Muscle of back (tissue), 11 donors: Measurements from ENCODE around the gene HOXA5. TPM values are rescaled to one million over a fixed set of nuclear protein-coding genes. Genes with fewer than 3 reads are reported as not detected.

ENCODE experiments used
- DNase-seq, 3 donors: peaks; one replicate each; pipeline versions ENCODE4 v3.0.0 to v3.0.0-alpha.2; 2013
- polyA plus RNA-seq, 10 donors: library from polyadenylated mRNA; unstranded; fragments of 120-200 nt; gene quantifications; one replicate each; pipeline ENCODE4 v1.2.1, GENCODE V29; 2013; ENCODE audit not compliant: insufficient read length in 10 of 10

Gene HOXA5
- polyA plus RNA-seq, 10 donors: 6.4 to 12.0 (median 7.9) TPM

- DNase-seq: peak in 1 of 3 donors; percentile 93
These were observed 29.5 kb upstream of the HOXA5 start for GRCh38 chr7:27172823-27173510.

DNA sequence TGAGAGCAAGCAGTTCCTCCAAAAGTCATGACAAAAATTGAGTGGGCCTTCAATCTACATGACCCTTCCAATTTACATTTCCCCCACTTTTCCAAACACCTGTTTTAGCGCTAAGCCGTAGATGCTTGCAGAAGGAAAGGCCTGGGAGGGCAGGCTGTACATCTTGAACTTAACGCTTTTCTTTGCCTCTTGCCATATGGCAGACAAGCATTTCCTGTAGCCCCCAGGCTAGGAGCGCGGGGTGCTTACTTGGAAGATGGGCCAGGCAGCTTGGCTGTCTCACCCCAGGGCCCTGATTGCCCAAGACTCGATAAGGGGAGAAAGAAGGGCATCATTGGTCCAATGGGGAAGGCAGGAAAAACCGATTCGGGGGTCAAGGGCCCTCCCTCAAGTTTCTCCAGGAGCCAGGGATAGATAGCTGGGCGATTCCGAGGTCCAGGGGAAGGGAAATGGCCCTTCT is 28.9 kb upstream of the HOXA5 start:
- DNase-seq: peak in 1 of 3 donors; percentile 79

DNA sequence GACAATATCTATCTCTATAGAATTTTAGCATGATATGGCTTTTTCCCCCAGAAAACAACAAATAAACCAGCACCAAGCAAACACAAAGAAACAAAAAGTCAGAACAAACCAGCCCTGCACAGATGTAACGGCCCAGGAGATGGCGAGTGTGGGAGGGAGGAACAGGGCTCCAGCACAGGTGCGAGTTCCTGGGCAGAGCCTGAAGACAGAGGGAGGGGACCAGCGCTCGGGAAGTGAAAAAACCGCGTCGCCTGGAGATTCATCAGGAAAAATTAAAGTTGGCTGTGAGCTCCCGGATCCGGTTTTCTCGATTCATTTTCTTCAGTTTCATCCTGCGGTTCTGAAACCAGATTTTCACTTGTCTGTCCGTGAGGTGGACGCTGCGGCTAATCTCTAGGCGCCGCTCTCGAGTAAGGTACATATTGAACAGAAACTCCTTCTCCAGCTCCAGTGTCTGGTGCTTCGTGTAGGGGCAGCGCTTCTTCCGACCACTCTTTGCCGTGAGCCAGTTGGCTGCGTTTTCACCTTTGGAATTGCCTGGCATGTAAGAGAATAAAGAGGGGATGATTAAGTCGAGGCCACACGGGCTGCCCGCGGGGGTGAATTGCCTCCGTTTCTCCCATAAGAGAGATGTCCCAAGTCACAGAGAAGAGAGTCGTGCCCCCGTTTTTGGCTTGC is 28.3 kb upstream of the HOXA5 start:
- DNase-seq: peak in 1 of 3 donors; percentile 85

GRCh38 chr7:27171325-27171636 is 27.8 kb upstream of the HOXA5 start:
- no peak for DNase-seq

GRCh38 chr7:27170426-27171324 is 27.2 kb upstream of the HOXA5 start:
- DNase-seq: peak in 1 of 3 donors; percentile 68

GRCh38 chr7:27169658-27170425 is 26.4 kb upstream of the HOXA5 start:
- DNase-seq: peak in 1 of 3 donors; percentile 90

DNA sequence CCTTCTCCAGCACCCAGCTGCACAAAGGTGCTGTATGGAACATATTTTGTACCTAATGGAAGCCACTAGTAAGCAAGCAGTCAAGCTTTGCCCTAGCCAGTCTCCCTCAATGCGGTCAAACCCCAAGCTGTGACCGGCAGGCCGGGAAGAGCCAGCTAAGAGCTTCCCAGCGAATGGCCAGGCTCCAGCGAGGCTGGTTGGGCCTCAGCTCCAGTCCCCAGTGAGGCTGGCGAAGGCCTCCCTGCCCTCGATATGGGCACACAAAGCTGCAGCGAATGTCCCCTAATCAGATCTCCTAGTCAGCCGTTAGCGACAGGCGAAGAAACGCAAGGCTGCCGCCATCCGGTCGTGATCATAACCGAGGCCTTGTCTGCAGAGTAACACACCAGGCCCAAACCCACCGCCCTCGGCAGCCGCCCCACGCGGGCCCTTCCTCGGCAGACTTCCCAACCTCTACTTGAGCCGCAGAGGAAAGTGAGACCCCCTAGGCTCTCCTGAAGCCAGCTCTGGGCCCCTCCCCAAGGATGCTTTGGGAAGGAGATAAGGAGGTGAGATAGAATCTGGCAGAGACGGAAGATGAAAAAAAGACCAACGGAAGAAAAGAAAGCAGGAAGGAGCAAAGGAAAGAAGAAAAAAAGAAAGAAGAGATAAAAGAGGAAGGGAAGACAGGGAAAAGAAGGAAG is 24.9 kb upstream of the HOXA5 start:
- DNase-seq: peak in 1 of 3 donors; percentile 94

GRCh38 chr7:27167916-27168264 is 24.4 kb upstream of the HOXA5 start:
- DNase-seq: no peak

GRCh38 chr7:27166531-27167505 is 23.3 kb upstream of the HOXA5 start:
- peak in 1 of 3 donors; percentile 83 for DNase-seq

DNA sequence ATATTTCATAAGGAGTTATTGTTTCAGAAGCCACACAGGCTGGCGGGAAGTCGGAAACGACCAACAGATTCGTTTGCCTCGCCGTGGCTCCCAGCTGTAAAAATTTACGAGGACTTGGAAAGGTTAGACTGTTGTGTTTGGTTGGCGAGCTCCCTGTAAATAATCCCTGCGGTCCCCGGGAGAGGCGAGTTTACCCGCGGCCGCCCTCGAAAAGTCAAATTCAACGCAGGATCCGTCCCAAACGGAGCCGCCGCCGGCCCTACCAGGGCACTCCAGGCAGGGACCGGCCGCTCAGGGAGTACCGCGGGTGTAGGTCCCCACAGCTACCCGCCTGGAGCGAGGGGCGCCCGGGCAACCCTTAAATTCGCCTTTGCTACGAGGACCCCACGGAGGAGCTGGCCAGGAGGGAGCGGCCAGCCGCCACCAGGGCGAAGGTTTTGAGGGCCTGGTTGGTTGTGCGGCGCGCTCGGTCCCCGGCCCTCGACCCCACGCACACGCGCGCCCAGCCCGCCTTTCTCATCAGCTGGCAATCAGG is 22.6 kb upstream of the HOXA5 start:
- no peak for DNase-seq

GRCh38 chr7:27165089-27165995 is 21.9 kb upstream of the HOXA5 start, which contains the start of gene HOXA9:
Gene HOXA9, minus strand, starts transcription at chr7:27165537. Its CDS starts 80 bp downstream, at chr7:27165457.
- peak; percentile 86 to 98 (median 92) for DNase-seq

DNA sequence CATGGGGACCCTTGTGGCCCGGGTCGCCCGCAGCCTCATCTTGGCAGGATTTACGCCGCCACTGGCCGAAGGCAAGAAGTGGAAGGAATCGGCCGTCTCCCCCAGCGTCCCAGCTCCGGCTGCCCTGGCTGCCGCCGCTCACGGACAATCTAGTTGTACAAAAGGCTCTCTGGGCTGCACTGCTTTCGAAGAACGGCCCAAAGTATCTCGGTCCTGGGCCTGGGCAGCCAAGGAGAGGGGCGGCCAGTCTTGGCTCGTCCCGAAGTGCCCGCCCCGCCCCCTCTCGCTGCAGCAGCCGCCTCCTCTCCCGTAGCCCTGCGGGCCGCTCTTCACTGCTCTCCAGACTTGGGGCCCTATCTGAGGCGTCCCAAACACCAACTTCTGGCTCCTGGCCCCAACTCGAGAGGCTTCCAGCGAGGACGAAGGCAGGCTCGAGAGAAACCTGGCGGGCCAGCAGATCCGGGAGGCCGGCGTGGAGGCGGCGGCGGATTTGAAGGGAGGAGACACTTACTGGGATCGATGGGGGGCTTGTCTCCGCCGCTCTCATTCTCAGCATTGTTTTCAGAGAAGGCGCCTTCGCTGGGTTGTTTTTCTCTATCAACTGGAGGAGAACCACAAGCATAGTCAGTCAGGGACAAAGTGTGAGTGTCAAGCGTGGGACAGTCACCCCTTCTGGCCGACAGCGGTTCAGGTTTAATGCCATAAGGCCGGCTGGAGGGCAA is 21.0 kb upstream of the HOXA5 start:
- peak in 1 of 3 donors; percentile 88 for DNase-seq

GRCh38 chr7:27164045-27164366 is 20.5 kb upstream of the HOXA5 start:
- no peak for DNase-seq

GRCh38 chr7:27163288-27164044 is 20.0 kb upstream of the HOXA5 start:
- DNase-seq: no peak

DNA sequence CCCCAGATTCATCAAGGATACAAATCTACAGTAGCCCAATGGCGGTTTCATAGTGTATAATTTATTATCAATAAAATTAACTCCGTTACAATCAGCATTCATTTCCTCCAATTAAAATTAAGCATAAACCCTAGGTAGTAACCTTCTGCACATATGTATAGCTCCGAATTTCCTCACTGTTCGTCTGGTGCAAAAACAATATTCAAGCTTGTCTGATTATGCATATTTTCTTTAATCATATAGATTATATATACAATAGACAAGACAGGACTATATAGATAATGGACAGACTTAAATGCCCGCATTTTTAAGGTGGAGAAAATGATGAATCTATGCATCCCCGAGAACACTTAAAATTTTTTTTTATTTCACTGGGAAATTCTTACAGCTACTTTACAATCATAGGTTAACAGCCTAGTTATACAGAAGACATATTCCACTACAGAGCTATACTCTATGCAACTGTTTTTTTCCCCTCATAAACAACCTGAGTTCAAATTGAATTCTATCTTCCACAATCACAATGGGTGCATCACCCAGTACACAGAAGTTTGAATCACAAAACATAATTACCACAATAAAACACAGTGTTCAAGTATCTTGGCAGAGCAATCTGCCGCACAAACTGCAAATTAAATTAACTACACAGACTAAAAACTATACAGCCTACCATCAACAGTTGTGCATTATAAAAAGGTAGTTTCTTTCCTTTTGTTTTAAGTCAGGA is 19.2 kb upstream of the HOXA5 start:
- DNase-seq: peak in 1 of 3 donors; percentile 74
